ENCODE results near the gene LIF. TPM values are rescaled to one million over a fixed set of nuclear protein-coding genes. Genes with fewer than 3 reads are reported as not detected.

LIF gene
- total RNA-seq, 1 donor from 2014 or later, result 0.23 TPM

DNA sequence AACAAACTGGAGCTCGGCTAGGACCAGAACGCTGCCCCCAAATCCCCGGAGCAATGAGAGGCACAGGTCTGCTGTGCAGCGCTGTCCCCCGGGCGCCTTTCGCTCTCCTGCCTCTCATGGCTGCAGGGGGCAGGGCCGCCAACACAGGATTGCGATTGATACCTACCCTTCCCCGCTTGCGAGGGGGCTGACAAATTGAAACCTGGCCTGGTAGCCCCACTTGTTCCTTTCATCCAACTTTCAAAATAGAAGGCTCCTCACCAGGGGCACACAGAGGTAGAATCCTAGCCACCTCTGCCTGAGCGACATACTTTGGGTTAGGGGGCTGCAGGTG is 43.4 kb upstream of the LIF start:
- no peak for DNase-seq (ENCODE audit: low spot score)
- peaks cover 10% of the 10 kb centered on the region for H3K4me1 Mint-ChIP-seq (ENCODE audit: unreplicated experiment)
- H3K27me3 Mint-ChIP-seq (ENCODE audit: unreplicated experiment), result peaks cover 3% of the 10 kb centered on the region
- peaks cover 17% of the 10 kb centered on the region for H3K36me3 Mint-ChIP-seq (ENCODE audit: low read depth, unreplicated experiment)
- TF ChIP-seq, protein P1, sequence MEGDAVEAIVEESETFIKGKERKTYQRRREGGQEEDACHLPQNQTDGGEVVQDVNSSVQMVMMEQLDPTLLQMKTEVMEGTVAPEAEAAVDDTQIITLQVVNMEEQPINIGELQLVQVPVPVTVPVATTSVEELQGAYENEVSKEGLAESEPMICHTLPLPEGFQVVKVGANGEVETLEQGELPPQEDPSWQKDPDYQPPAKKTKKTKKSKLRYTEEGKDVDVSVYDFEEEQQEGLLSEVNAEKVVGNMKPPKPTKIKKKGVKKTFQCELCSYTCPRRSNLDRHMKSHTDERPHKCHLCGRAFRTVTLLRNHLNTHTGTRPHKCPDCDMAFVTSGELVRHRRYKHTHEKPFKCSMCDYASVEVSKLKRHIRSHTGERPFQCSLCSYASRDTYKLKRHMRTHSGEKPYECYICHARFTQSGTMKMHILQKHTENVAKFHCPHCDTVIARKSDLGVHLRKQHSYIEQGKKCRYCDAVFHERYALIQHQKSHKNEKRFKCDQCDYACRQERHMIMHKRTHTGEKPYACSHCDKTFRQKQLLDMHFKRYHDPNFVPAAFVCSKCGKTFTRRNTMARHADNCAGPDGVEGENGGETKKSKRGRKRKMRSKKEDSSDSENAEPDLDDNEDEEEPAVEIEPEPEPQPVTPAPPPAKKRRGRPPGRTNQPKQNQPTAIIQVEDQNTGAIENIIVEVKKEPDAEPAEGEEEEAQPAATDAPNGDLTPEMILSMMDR (IDR thresholded peaks at IDR 0.05; ENCODE audit: unreplicated experiment), result no peak
- no peaks in the 10 kb centered on the region for H3K9me3 Mint-ChIP-seq (ENCODE audit: unreplicated experiment)
- H3K27ac Mint-ChIP-seq (ENCODE audit: unreplicated experiment), result no peak overlapping the region
- H3K4me3 Mint-ChIP-seq (ENCODE audit: unreplicated experiment), result no peak overlapping the region

DNA sequence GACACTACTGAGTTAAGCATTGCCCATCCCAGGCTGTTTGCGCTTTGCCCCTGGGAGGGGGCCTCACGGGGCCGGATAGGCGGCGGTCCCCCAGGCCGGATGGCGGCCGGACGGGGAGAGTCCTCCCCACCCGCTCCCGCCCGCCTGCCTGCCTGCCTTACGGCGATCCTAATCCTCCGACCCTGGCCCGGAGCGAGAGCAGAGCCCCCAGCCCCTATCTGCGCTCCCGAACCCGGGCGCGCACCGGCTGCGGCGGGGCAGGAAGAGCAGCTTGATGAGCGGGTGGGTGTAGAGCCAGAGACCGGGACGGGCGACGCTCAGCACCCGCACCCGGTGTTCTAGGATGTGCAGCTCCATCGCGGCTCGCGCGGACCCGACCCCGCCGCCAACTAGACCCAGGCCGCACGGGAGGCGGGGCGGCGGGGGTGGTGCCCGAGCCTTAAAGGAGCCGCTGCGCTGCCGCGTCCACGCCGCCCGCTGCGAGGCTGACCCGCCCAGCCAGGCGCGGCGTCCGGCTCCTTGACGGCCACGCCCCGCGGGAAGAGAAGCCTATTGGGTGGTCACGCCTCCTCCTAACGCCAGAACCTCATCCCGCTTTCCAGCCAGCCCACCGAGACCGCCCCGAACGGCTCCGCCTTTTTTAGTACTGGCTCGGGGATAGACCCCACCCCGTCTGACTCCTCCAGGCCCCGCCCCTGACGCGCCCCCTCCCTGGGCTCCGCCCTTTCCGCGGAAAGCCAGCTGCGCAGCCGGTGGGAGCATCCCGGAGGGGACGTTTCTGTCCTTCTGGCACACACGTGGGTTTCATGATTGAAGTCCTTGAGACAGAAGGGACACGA is 42.8 kb upstream of the LIF start, which contains the start of gene CASTOR1:
CASTOR1 (minus strand) TSS at position 365 of the 839 bp plus-strand sequence; CDS start at position 357, 8 bp downstream.
- peaks cover 3% of the 10 kb centered on the region for H3K27me3 Mint-ChIP-seq (ENCODE audit: unreplicated experiment)
- H3K4me1 Mint-ChIP-seq (ENCODE audit: unreplicated experiment), result peaks cover 10% of the 10 kb centered on the region
- peak within 1 kb of the TSS; percentile 67 for H3K27ac Mint-ChIP-seq (ENCODE audit: unreplicated experiment)
- peak; percentile 96 for DNase-seq (ENCODE audit: low spot score)
- H3K4me3 Mint-ChIP-seq (ENCODE audit: unreplicated experiment), result peak within 1 kb of the TSS; percentile 77
- TF ChIP-seq, protein P1 (IDR thresholded peaks at IDR 0.05; ENCODE audit: unreplicated experiment), result no peak
- no peaks in the 10 kb centered on the region for H3K9me3 Mint-ChIP-seq (ENCODE audit: unreplicated experiment)
- H3K36me3 Mint-ChIP-seq (ENCODE audit: low read depth, unreplicated experiment), result peaks cover 18% of the 10 kb centered on the region

DNA sequence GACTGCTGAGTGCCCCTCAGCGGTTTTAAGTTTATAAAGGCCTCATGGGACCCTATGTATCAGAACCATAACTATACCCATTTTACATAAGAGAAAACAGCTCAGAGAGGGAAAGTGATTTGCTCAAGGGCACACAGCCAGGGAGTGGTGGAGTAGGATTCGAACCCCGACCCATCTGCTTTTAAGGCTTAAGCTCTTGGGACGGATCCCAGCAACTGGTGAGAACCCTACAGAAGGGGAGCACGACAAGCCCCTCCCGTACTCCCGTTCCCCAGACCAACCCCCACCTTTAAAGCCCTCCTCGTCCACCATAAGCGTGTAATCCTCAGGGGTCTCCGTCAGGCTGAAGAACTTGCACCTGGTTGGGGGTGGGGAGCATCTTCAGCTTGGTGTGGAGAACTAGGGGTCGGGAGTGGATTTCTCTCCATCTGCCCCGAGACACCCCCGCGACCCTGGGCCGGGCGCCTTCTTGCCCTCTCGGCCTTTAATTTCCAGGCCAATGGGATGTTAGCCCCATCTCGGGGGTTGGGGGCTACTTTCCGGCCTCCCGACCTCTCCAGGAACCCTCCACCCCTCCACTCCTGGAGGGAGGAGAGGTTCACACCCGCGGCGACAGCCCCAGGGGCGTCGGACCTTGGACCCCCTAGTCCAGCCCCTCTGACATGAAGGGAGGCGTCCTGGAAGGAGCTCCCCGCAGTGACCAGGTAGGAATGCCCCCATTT is 42.0 kb upstream of the LIF start:
- Mint-ChIP-seq H3K9me3 (ENCODE audit: unreplicated experiment) (no peaks in the 10 kb centered on the region), H3K27ac (ENCODE audit: unreplicated experiment) (peak overlapping the region; percentile 67), H3K36me3 (ENCODE audit: low read depth, unreplicated experiment) (peaks cover 10% of the 10 kb centered on the region), H3K4me3 (ENCODE audit: unreplicated experiment) (peak overlapping the region; percentile 77), H3K27me3 (ENCODE audit: unreplicated experiment) (peaks cover 3% of the 10 kb centered on the region), H3K4me1 (ENCODE audit: unreplicated experiment) (peaks cover 10% of the 10 kb centered on the region)
- no peak for DNase-seq (ENCODE audit: low spot score)
- TF ChIP-seq, protein P1 (IDR thresholded peaks at IDR 0.05; ENCODE audit: unreplicated experiment), result no peak

DNA sequence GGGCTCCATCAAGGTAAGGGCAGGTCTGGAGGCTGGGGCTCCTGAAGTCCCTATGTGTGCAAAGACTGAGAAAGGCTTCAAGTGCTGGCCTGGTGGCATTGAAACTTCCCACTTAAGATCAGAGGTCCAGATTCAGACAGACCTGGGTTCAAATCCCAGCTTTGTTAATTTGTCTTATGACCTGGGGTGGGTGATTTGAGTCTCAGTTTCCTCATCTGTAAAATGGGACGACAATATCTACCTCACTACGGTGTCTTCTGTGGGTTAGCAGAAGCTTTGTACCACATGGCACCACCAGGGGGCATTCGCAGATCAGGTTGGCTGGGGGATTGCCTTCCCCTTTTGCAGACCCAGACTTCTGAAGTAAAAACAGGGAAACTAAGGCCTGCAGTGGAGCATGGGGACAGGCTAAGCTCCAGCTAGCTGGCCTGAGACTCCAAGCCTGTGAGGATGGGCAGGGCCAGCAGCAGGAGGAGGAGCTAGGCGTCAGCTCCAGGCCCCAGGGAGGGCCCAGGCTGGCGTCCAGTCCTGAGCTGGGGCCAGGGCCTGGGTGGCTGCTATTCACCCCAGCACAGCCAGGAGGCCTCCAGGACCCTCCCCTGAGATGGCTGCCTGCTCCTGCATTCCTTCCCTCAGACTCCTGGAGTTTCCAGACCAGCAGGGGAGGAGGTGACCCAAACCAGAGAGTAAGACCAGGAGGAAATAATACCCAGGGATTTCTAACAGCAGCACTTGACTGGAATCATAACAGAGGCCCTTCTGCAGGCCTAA is 41.3 kb upstream of the LIF start:
- DNase-seq (ENCODE audit: low spot score), result peak; percentile 82
- Mint-ChIP-seq H3K4me1 (ENCODE audit: unreplicated experiment) (peaks cover 10% of the 10 kb centered on the region), H3K4me3 (ENCODE audit: unreplicated experiment) (peak overlapping the region; percentile 77), H3K36me3 (ENCODE audit: low read depth, unreplicated experiment) (peaks cover 3% of the 10 kb centered on the region), H3K27ac (ENCODE audit: unreplicated experiment) (peak overlapping the region; percentile 67), H3K9me3 (ENCODE audit: unreplicated experiment) (no peaks in the 10 kb centered on the region), H3K27me3 (ENCODE audit: unreplicated experiment) (peaks cover 1% of the 10 kb centered on the region)
- TF ChIP-seq, protein P1 (IDR thresholded peaks at IDR 0.05; ENCODE audit: unreplicated experiment), result peak; percentile 83
